Vagina (tissue), 2 donors: ENCODE results near the gene C13orf46. TPM values are rescaled to one million over a fixed set of nuclear protein-coding genes. Genes with fewer than 3 reads are reported as not detected.

ENCODE experiments used
- DNase-seq, 2 donors: peaks; one replicate each; pipeline ENCODE4 v3.0.0-alpha.2; 2017; ENCODE audit errors: extremely low spot score in 2 of 2
- H3K27ac ChIP-seq: fragments of 200-600 bp; sonication (generic); one replicate; pipeline ENCODE4 v1.5.1; 2019
- H3K27me3 ChIP-seq: fragments of 200-600 bp; sonication (generic); one replicate; pipeline ENCODE4 v1.5.1; 2019
- H3K36me3 ChIP-seq, 2 donors: fragments of 200-600 bp; sonication (generic); one replicate each; pipeline ENCODE4 v1.5.1; 2017 to 2019
- H3K4me1 ChIP-seq: fragments of 200-600 bp; sonication (generic); one replicate; pipeline ENCODE4 v1.5.1; 2019
- H3K4me3 ChIP-seq, 2 donors: fragments of 200-600 bp; sonication (generic); 1 replicate in 1 of 2; 2 replicates in 1 of 2; pipeline ENCODE4 v1.5.1; 2016 to 2019
- H3K9me3 ChIP-seq: fragments of 200-600 bp; sonication (generic); one replicate; pipeline ENCODE4 v1.5.1; 2019
- POLR2A ChIP-seq, 2 donors: fragments of 450-650 bp; IDR thresholded peaks; one replicate each; pipeline ENCODE4 v1.6.1; 2017; ENCODE audit warnings: antibody characterized with exemption in 2 of 2, mild to moderate bottlenecking in 2 of 2, moderate library complexity in 2 of 2
- POLR2AphosphoS5 ChIP-seq, 2 donors: sonication (generic); formaldehyde crosslinking; IDR thresholded peaks; one replicate each; pipeline ENCODE4 v1.9.0; 2017; ENCODE audit warnings: antibody characterized with exemption in 2 of 2, mild to moderate bottlenecking in 2 of 2, low read depth in 1 of 2; ENCODE audit not compliant: insufficient read depth in 1 of 2
- intact Hi-C: fragments of 100-400 bp; cut with DNase I; formaldehyde crosslinking; loops from one replicate; pipeline ENCODE4 v1.15.1; 2023
- total RNA-seq: library from RNA; depleted of rRNA; stranded (reverse); fragments of >200 nt; gene quantifications from one replicate; pipeline ENCODE4 v1.2.3, GENCODE V29; 2016
- TF ChIP-seq, protein P1 (sequence below), 3 experiments: fragments of 450-650 bp in 2 of 3; fragments of 200-600 bp in 1 of 3; sonication (generic) in 1 of 3; IDR thresholded peaks; one replicate each; pipeline ENCODE4 v1.5.1; 2017 to 2019; ENCODE audit warnings: antibody characterized with exemption in 3 of 3, mild to moderate bottlenecking in 2 of 3, moderate library complexity in 2 of 3

Gene C13orf46
- total RNA-seq, 1 donor from 2014 or later = not detected

DNA sequence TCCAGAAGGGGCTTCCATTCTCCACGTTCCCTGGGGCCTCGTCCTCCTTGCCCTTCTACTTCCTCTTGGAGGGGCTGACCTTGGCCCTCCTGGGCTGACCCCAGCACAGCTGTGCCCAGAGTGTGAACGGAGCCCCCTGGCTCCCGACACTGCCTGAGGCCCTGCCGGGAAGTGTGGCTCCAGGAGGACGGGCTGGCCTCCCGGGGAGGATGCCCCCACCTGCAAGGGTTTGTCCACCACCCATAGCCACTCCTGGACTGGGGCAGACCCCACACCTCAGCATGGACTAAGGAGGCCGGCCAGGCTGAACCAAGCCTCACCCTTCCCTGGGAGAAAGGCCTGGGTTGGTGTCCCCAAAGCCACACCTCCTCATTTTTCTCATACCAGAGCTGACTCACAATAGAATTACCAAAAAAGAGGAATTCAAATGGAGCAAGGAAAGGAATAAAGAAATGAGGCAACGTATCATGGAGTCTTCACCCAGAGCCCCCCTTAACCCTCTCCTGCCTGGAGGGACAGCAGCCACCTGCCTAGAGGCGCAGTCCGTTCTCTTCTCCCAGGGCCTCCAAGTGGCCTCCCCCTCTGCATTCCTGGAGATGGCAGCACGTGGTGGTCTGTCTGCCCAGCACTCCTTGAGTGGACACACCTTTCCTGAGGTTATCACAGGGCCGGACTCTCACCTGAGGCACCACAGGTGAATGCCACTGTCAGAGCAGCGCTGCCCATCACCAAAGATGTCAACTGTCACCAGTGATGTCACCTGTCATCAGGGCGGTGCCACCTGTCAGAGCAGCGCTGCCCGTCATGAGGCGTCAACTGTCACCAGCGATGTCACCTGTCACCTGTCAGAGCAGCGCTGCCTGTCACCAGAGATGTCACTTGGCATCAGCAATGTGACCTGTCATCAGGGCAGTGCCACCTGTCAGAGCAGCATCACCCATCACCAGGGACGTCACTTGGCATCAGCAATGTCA, 3.1 kb upstream of the C13orf46 start:
- no peak overlapping the region for H3K4me3 ChIP-seq
- no peak overlapping the region for H3K27ac ChIP-seq
- TF ChIP-seq, protein P1, sequence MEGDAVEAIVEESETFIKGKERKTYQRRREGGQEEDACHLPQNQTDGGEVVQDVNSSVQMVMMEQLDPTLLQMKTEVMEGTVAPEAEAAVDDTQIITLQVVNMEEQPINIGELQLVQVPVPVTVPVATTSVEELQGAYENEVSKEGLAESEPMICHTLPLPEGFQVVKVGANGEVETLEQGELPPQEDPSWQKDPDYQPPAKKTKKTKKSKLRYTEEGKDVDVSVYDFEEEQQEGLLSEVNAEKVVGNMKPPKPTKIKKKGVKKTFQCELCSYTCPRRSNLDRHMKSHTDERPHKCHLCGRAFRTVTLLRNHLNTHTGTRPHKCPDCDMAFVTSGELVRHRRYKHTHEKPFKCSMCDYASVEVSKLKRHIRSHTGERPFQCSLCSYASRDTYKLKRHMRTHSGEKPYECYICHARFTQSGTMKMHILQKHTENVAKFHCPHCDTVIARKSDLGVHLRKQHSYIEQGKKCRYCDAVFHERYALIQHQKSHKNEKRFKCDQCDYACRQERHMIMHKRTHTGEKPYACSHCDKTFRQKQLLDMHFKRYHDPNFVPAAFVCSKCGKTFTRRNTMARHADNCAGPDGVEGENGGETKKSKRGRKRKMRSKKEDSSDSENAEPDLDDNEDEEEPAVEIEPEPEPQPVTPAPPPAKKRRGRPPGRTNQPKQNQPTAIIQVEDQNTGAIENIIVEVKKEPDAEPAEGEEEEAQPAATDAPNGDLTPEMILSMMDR (IDR thresholded peaks at IDR 0.05) = no peak
- no peak for TF ChIP-seq POLR2A (IDR thresholded peaks at IDR 0.05)
- TF ChIP-seq POLR2AphosphoS5 (IDR thresholded peaks at IDR 0.05; ENCODE audit: insufficient read depth in 1 of 2, low read depth in 1 of 2) = no peak
- peaks cover 6% of the 10 kb centered on the region for H3K4me1 ChIP-seq
- no peaks in the 10 kb centered on the region for H3K9me3 ChIP-seq
- DNase-seq = no peak
- peaks cover 0 to 26% of the 10 kb centered on the region in 2 donors for H3K36me3 ChIP-seq
- intact Hi-C loops = no loop called here
- no peaks in the 10 kb centered on the region for H3K27me3 ChIP-seq

DNA sequence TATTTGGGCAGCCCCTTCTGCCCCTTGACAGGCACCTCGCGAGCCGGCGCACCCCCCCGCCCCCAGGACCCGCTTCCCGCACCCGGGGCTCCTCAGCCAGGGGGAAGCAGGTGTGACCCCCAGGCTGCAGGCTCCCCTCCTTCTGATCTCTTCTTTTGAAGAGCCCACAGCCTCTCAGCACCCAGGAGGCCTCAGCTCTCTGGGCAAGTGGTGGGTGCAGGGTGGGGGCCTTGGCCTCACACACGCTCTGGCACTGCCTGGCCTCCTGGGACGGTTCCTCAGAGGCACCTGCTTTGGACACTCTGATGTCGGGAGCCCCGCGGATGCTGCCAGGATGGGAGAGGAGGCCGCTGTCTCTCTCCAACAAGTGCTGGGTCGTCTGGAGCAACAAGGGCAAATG, 1.5 kb upstream of the C13orf46 start:
- intact Hi-C loops = no loop called here
- no peak overlapping the region for H3K27ac ChIP-seq
- H3K9me3 ChIP-seq = no peaks in the 10 kb centered on the region
- H3K4me1 ChIP-seq = peaks cover 6% of the 10 kb centered on the region
- TF ChIP-seq POLR2AphosphoS5 (IDR thresholded peaks at IDR 0.05; ENCODE audit: insufficient read depth in 1 of 2, low read depth in 1 of 2) = no peak
- TF ChIP-seq POLR2A (IDR thresholded peaks at IDR 0.05) = no peak
- H3K27me3 ChIP-seq = no peaks in the 10 kb centered on the region
- DNase-seq = no peak
- H3K4me3 ChIP-seq = no peak overlapping the region
- H3K36me3 ChIP-seq = peaks cover 0 to 14% of the 10 kb centered on the region in 2 donors

DNA sequence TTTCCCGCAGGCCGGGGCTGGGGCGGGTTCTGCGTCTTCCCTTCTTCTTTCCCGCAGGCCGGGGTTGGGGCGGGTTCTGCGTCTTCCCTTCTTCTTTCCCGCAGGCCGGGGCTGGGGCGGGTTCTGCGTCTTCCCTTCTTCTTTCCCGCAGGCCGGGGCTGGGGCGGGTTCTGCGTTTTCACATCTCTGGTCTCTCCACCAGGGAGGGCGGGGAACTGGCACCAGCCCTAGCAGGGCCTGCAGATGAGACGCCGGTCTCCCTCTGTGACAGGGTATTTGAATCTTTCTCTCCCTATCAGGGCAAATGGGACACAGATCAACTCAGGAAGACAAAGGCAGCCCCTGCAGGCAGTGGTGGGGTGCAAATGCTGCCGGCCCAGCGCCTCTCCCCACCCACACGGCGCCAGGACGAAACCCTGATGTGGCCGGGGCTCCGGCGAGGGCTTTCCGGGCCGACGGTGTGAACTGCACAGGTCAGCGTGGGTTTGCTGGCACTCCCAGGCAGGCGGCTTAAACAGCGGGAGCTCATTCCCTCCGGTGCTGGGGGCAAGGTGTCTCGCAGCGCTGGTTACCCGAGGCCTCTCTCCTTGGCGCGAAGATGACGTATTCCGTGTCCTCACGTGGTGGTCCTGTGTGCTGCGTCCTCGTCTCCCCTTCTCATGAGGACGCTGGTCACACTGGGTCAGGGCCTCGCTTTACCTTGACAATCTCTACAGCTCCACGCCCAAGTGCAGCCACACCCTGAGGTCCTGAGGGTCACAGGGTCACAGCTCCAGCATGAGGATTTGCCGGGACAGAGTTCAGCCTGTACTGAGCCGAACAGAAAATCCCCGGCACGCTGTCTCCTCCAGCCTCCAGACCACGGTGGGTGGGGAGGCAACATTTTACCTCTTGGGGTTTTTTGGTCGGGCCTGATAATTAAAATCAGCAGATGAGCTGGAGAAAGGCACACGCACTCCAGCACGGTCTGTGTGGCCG, 717 bp upstream of the C13orf46 start:
- no peak for DNase-seq
- intact Hi-C loops = no loop called here
- no peaks in the 10 kb centered on the region for H3K9me3 ChIP-seq
- no peaks in the 10 kb centered on the region for H3K27me3 ChIP-seq
- H3K4me3 ChIP-seq = no peak overlapping the region
- peaks cover 0 to 9% of the 10 kb centered on the region in 2 donors for H3K36me3 ChIP-seq
- H3K27ac ChIP-seq = no peak overlapping the region
- TF ChIP-seq POLR2AphosphoS5 (IDR thresholded peaks at IDR 0.05; ENCODE audit: insufficient read depth in 1 of 2, low read depth in 1 of 2) = no peak
- TF ChIP-seq POLR2A (IDR thresholded peaks at IDR 0.05) = no peak
- TF ChIP-seq, protein P1 (IDR thresholded peaks at IDR 0.05) = no peak
- H3K4me1 ChIP-seq = peaks cover 6% of the 10 kb centered on the region

DNA sequence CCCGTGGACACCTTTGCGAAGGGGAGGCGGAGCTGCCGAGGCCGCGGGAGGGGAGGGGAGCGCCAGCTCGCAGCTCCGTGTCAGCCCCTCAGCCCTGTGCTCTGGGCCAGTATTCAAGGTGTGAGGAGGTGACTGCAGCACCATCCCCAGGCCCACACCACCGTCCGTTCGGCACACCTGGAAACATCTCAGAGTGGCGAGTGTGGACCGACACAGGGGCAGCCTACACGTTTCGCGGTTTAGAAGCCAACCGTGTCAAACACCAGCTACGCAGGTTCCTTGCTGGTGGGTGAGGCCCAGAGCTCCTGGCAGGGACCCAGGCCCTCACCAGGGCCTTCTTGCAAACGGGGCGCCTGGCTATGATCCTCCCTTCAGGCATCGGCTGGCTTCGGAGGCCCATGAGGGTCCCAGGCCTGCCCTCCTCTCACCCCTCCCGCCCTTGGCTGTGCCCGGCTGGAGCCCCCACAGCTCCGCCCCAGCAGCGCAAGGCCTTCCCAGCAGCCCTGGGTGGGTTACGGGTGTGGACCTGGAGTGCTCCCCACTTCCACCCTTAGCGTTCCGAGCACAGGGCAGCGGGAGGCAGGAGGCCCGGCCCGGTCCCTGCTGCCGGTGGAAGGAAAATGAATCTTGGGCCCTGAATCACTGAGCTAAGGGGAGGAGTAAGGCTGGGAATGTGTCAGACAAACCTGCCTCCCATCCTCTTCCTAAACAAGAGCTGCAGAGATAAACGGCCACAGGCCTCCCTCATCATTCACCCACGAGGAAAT, 1.2 kb downstream of the C13orf46 start:
- Histone ChIP-seq H3K27me3 (no peaks in the 10 kb centered on the region), H3K27ac (no peak overlapping the region), H3K9me3 (no peaks in the 10 kb centered on the region), H3K4me3 (no peak overlapping the region), H3K4me1 (peaks cover 6% of the 10 kb centered on the region), H3K36me3 (peaks cover 0 to 9% of the 10 kb centered on the region in 2 donors)
- intact Hi-C loops = no loop called here
- TF ChIP-seq POLR2A (IDR thresholded peaks at IDR 0.05) = no peak
- no peak for TF ChIP-seq POLR2AphosphoS5 (IDR thresholded peaks at IDR 0.05; ENCODE audit: insufficient read depth in 1 of 2, low read depth in 1 of 2)
- TF ChIP-seq, protein P1 (IDR thresholded peaks at IDR 0.05) = no peak
- DNase-seq = no peak
